ENCODE measurements around the gene HPDL. TPM values are rescaled to one million over a fixed set of nuclear protein-coding genes. Genes with fewer than 3 reads are reported as not detected.

HPDL gene
- total RNA-seq, 2 donors from 2014 or later, result 7.8 to 10.1 TPM

GRCh38 chr1:45303520-45304310 lies 23.0 kb upstream of the HPDL start:
- H3K27ac Mint-ChIP-seq, result peak overlapping the region; percentile 96
- WGBS, 2 experiments (ENCODE audit: insufficient coverage in 1 of 2, insufficient read length in 1 of 2), result 2 to 5% methylated on average over 27 to 68 of the region's 68 CpGs
- peak overlapping the region; percentile 83 for H3K4me3 Mint-ChIP-seq
- no peaks in the 10 kb centered on the region for H3K27me3 ChIP-seq (ENCODE audit: control insufficient read depth, insufficient read depth, low read length, poor library complexity, severe bottlenecking)
- H3K9me3 ChIP-seq (ENCODE audit: control insufficient read depth, low read length), result no peaks in the 10 kb centered on the region
- no peaks in the 10 kb centered on the region for H3K36me3 Mint-ChIP-seq (ENCODE audit: low read depth)
- no peaks in the 10 kb centered on the region for H3K36me3 ChIP-seq (ENCODE audit: control insufficient read depth, insufficient read depth, low read length)
- H3K4me3 ChIP-seq (ENCODE audit: low read length), result peak overlapping the region; percentile 86
- peak; percentile 99 for DNase-seq
- TF ChIP-seq CTCF (conservative IDR thresholded peaks at IDR 0.05), result peak; percentile 85
- peak overlapping the region; percentile 65 for H3K9ac ChIP-seq (ENCODE audit: extremely low read depth, low read length, poor library complexity, severe bottlenecking)
- H3K4me1 Mint-ChIP-seq, result peaks cover 32% of the 10 kb centered on the region
- H3K27me3 Mint-ChIP-seq (ENCODE audit: insufficient read depth), result no peaks in the 10 kb centered on the region
- H3K27ac ChIP-seq (ENCODE audit: low read depth, low read length), result peak overlapping the region; percentile 84
- H3K4me1 ChIP-seq (ENCODE audit: control insufficient read depth, insufficient read depth, low read length), result peaks cover 7% of the 10 kb centered on the region
- no peaks in the 10 kb centered on the region for H3K9me3 Mint-ChIP-seq

GRCh38 chr1:45304311-45305081 lies 22.2 kb upstream of the HPDL start:
- peaks cover under 1% of the 10 kb centered on the region for H3K9me3 Mint-ChIP-seq
- WGBS, 2 experiments (ENCODE audit: insufficient coverage in 1 of 2, insufficient read length in 1 of 2), result 49 to 74% methylated on average over 5 to 15 of the region's 15 CpGs
- H3K4me3 Mint-ChIP-seq, result peak overlapping the region; percentile 83
- no peak for DNase-seq
- Histone ChIP-seq H3K36me3 (ENCODE audit: control insufficient read depth, insufficient read depth, low read length) (no peaks in the 10 kb centered on the region), H3K9me3 (ENCODE audit: control insufficient read depth, low read length) (no peaks in the 10 kb centered on the region), H3K27me3 (ENCODE audit: control insufficient read depth, insufficient read depth, low read length, poor library complexity, severe bottlenecking) (no peaks in the 10 kb centered on the region), H3K4me1 (ENCODE audit: control insufficient read depth, insufficient read depth, low read length) (peaks cover 7% of the 10 kb centered on the region), H3K9ac (ENCODE audit: extremely low read depth, low read length, poor library complexity, severe bottlenecking) (peak overlapping the region; percentile 59), H3K27ac (ENCODE audit: low read depth, low read length) (no peak overlapping the region), H3K4me3 (ENCODE audit: low read length) (peak overlapping the region; percentile 86)
- H3K27ac Mint-ChIP-seq, result peak overlapping the region; percentile 94
- H3K27me3 Mint-ChIP-seq (ENCODE audit: insufficient read depth), result no peaks in the 10 kb centered on the region
- H3K4me1 Mint-ChIP-seq, result peaks cover 32% of the 10 kb centered on the region
- no peak for TF ChIP-seq CTCF (conservative IDR thresholded peaks at IDR 0.05)
- no peaks in the 10 kb centered on the region for H3K36me3 Mint-ChIP-seq (ENCODE audit: low read depth)

GRCh38 chr1:45305231-45305630 lies 21.5 kb upstream of the HPDL start:
- Mint-ChIP-seq H3K27me3 (ENCODE audit: insufficient read depth) (no peaks in the 10 kb centered on the region), H3K36me3 (ENCODE audit: low read depth) (no peaks in the 10 kb centered on the region)

More at GRCh38 chr1:45305231-45305630, 21.5 kb upstream of the HPDL start:
- no peak overlapping the region for H3K27ac ChIP-seq (ENCODE audit: low read depth, low read length)
- no peak for DNase-seq
- no peak overlapping the region for H3K4me3 ChIP-seq (ENCODE audit: low read length)
- no peaks in the 10 kb centered on the region for H3K36me3 ChIP-seq (ENCODE audit: control insufficient read depth, insufficient read depth, low read length)
- no peaks in the 10 kb centered on the region for H3K9me3 ChIP-seq (ENCODE audit: control insufficient read depth, low read length)
- H3K27ac Mint-ChIP-seq, result peak overlapping the region; percentile 94
- no peaks in the 10 kb centered on the region for H3K27me3 ChIP-seq (ENCODE audit: control insufficient read depth, insufficient read depth, low read length, poor library complexity, severe bottlenecking)
- no peak for TF ChIP-seq CTCF (conservative IDR thresholded peaks at IDR 0.05)
- 91 to 93% methylated on average over 9 to 10 of the region's 10 CpGs for WGBS, 2 experiments (ENCODE audit: insufficient coverage in 1 of 2, insufficient read length in 1 of 2)
- H3K9me3 Mint-ChIP-seq, result peaks cover 2% of the 10 kb centered on the region
- no peak overlapping the region for H3K9ac ChIP-seq (ENCODE audit: extremely low read depth, low read length, poor library complexity, severe bottlenecking)
- H3K4me3 Mint-ChIP-seq, result peak overlapping the region; percentile 83
- H3K4me1 ChIP-seq (ENCODE audit: control insufficient read depth, insufficient read depth, low read length), result peaks cover 7% of the 10 kb centered on the region
- peaks cover 32% of the 10 kb centered on the region for H3K4me1 Mint-ChIP-seq

Measured in endodermal cell (in vitro differentiated cells).